HTR-8/SVneo (cell line): Measurements from ENCODE around the gene PKIB.
"Not testable (repeated sequence)": the region's sequence is repeated elsewhere in the genome, so short reads cannot be mapped to it uniquely, and the experiment has no call there.

ENCODE experiments used
- DNase-seq: peaks from one replicate; pipeline ENCODE4 v3.0.0; 2011; ENCODE audit warnings: low spot score, mixed read lengths; ENCODE audit not compliant: insufficient read length
- FAIRE-seq: peaks from 2 replicates; lab custom pipeline; 2011; peaks lifted over from hg19 to GRCh38; lab: Jason Lieb, UNC

The PKIB gene

GRCh38 chr6:122609881-122610689, at the start of gene PKIB:
Gene PKIB (plus strand): TSS chr6:122610405. CDS start chr6:122717795, 107,390 bp downstream.
- peak; percentile 95 for FAIRE-seq

GRCh38 chr6:122563364-122564052, 46.7 kb upstream of the PKIB start:
- no peak for FAIRE-seq
- DNase-seq: no peak

More at GRCh38 chr6:122609881-122610689, at the start of gene PKIB:
- peak; percentile 57 for DNase-seq

- DNase-seq (no peak), FAIRE-seq (no peak)
Observed at GRCh38 chr6:122564230-122564629, 46.0 kb upstream of the PKIB start.

GRCh38 chr6:122565708-122566107, 44.5 kb upstream of the PKIB start:
- FAIRE-seq (no peak), DNase-seq (no peak)

- FAIRE-seq (no peak), DNase-seq (no peak)
Observed at GRCh38 chr6:122567034-122567433, 43.2 kb upstream of the PKIB start.

- DNase-seq: no peak
- FAIRE-seq: no peak
Observed at GRCh38 chr6:122568350-122568749, 41.9 kb upstream of the PKIB start.

- DNase-seq (no peak), FAIRE-seq (no peak)
Observed at GRCh38 chr6:122568797-122569221, 41.4 kb upstream of the PKIB start.

GRCh38 chr6:122569230-122569771, 40.9 kb upstream of the PKIB start:
- DNase-seq: no peak

GRCh38 chr6:122571888-122572287, 38.3 kb upstream of the PKIB start:
- FAIRE-seq (no peak), DNase-seq (no peak)

More at GRCh38 chr6:122569230-122569771, 40.9 kb upstream of the PKIB start:
- FAIRE-seq: no peak

GRCh38 chr6:122576888-122577287, 33.3 kb upstream of the PKIB start:
- no peak for FAIRE-seq
- no peak for DNase-seq

GRCh38 chr6:122578961-122579360, 31.2 kb upstream of the PKIB start:
- no peak for FAIRE-seq

GRCh38 chr6:122580737-122581136, 29.5 kb upstream of the PKIB start:
- no peak for DNase-seq
- FAIRE-seq: no peak

More at GRCh38 chr6:122578961-122579360, 31.2 kb upstream of the PKIB start:
- no peak for DNase-seq

- FAIRE-seq (no peak), DNase-seq (no peak)
Observed at GRCh38 chr6:122589115-122589514, 21.1 kb upstream of the PKIB start.

- not testable (repeated sequence) for FAIRE-seq, DNase-seq
Observed at GRCh38 chr6:122598295-122598694, 11.9 kb upstream of the PKIB start.

GRCh38 chr6:122604676-122605075, 5.5 kb upstream of the PKIB start:
- FAIRE-seq (no peak), DNase-seq (no peak)

- DNase-seq (peak; percentile 35), FAIRE-seq (no peak)
Observed at GRCh38 chr6:122610690-122611455, 668 bp downstream of the PKIB start.

GRCh38 chr6:122612838-122613237, 2.6 kb downstream of the PKIB start:
- no peak for FAIRE-seq
- DNase-seq: no peak

GRCh38 chr6:122614303-122614702, 4.1 kb downstream of the PKIB start:
- FAIRE-seq (no peak), DNase-seq (no peak)

- no peak for DNase-seq
- no peak for FAIRE-seq
Observed at GRCh38 chr6:122615409-122615808, 5.2 kb downstream of the PKIB start.

GRCh38 chr6:122616877-122617276, 6.7 kb downstream of the PKIB start:
- no peak for FAIRE-seq
- no peak for DNase-seq
